Measurements from ENCODE around the gene PHGDH. TPM values are rescaled to one million over a fixed set of nuclear protein-coding genes. Genes with fewer than 3 reads are reported as not detected.
A peak's percentile ranks its signal among the peaks of the same experiment; 100 is the strongest.

PHGDH gene
- total RNA-seq, 4 donors from 2014 or later = 0.86 to 7.1 (median 2.3) TPM; not detected in 1

- ATAC-seq = peak; percentile 83 to 90
- in situ Hi-C loops (cut with MboI; ENCODE audit: low sequenced_read_pairs in 4 of 4) = loop anchor here in 1 of 4 donors (10.0 kb wide), 1 partner anchor 61 kb away; no protein-coding TSS in a partner anchor
- no peak for TF ChIP-seq POLR2A (IDR thresholded peaks at IDR 0.05)
- peak; percentile 75 to 90 (median 87) for TF ChIP-seq CTCF (IDR thresholded peaks at IDR 0.05 in 4 of 5, conservative IDR thresholded peaks at IDR 0.05 in 1 of 5)
- Histone ChIP-seq H3K4me1 (no peaks in the 10 kb centered on the region), H3K27me3 (no peaks in the 10 kb centered on the region), H3K9me3 (no peaks in the 10 kb centered on the region), H3K36me3 (no peaks in the 10 kb centered on the region), H3K4me3 (peak overlapping the region; percentile 32 to 46 (median 42)), H3K27ac (peak overlapping the region in 1 of 4 donors; percentile 34)
- peak; percentile 57 to 71 for DNase-seq
- intact Hi-C loops (cut with DNase I; ENCODE audit: low total_unique reads) = loop anchor here (1.0 to 10.0 kb wide), 3 partner anchors 27 to 531 kb away; partner anchors contain the start of genes WARS2 and ZNF697
Observed at GRCh38 chr1:119675349-119676345, 36.1 kb upstream of the PHGDH start.

- H3K27me3 ChIP-seq = no peaks in the 10 kb centered on the region
- H3K36me3 ChIP-seq = no peaks in the 10 kb centered on the region
- peak; percentile 20 to 58 for DNase-seq
- no peak for TF ChIP-seq POLR2A (IDR thresholded peaks at IDR 0.05)
- H3K4me1 ChIP-seq = no peaks in the 10 kb centered on the region
- intact Hi-C loops (cut with DNase I; ENCODE audit: low total_unique reads) (loop anchor here (10.0 kb wide), 1 partner anchor 532 kb away; the partner anchor contains the start of gene WARS2), in situ Hi-C loops (cut with MboI; ENCODE audit: low sequenced_read_pairs in 4 of 4) (loop anchor here in 1 of 4 donors (10.0 kb wide), 1 partner anchor 62 kb away; no protein-coding TSS in a partner anchor)
- no peak overlapping the region for H3K4me3 ChIP-seq
- ATAC-seq = peak; percentile 55 to 72
- H3K9me3 ChIP-seq = no peaks in the 10 kb centered on the region
- H3K27ac ChIP-seq = no peak overlapping the region
Observed at GRCh38 chr1:119676571-119677206, 35.0 kb upstream of the PHGDH start.

GRCh38 chr1:119679223-119679622 lies 32.5 kb upstream of the PHGDH start:
- Histone ChIP-seq H3K4me1 (no peaks in the 10 kb centered on the region), H3K27me3 (no peaks in the 10 kb centered on the region), H3K27ac (no peak overlapping the region), H3K4me3 (no peak overlapping the region), H3K36me3 (no peaks in the 10 kb centered on the region), H3K9me3 (no peaks in the 10 kb centered on the region)
- in situ Hi-C loops (cut with MboI; ENCODE audit: low sequenced_read_pairs in 4 of 4) (loop anchor here in 1 of 4 donors (10.0 kb wide), 1 partner anchor 64 kb away; no protein-coding TSS in a partner anchor), intact Hi-C loops (cut with DNase I; ENCODE audit: low total_unique reads) (loop anchor here (10.0 kb wide), 1 partner anchor 534 kb away; the partner anchor contains the start of gene WARS2)
- DNase-seq (no peak), ATAC-seq (no peak)
- TF ChIP-seq POLR2A (IDR thresholded peaks at IDR 0.05) (no peak), CTCF (IDR thresholded peaks at IDR 0.05 in 4 of 5, conservative IDR thresholded peaks at IDR 0.05 in 1 of 5) (no peak)

GRCh38 chr1:119680193-119680592 lies 31.5 kb upstream of the PHGDH start:
- ATAC-seq (no peak), DNase-seq (no peak)
- Histone ChIP-seq H3K36me3 (no peaks in the 10 kb centered on the region), H3K27me3 (no peaks in the 10 kb centered on the region), H3K4me1 (no peaks in the 10 kb centered on the region), H3K9me3 (no peaks in the 10 kb centered on the region), H3K4me3 (no peak overlapping the region), H3K27ac (no peak overlapping the region)
- TF ChIP-seq CTCF (IDR thresholded peaks at IDR 0.05 in 4 of 5, conservative IDR thresholded peaks at IDR 0.05 in 1 of 5) (no peak), POLR2A (IDR thresholded peaks at IDR 0.05) (no peak)
- in situ Hi-C loops (cut with MboI; ENCODE audit: low sequenced_read_pairs in 4 of 4) (no loop called here), intact Hi-C loops (cut with DNase I; ENCODE audit: low total_unique reads) (no loop called here)

All from gastrocnemius medialis (tissue), 4 donors.